Left lobe of liver (tissue), 2 donors: ENCODE data around the gene HOXA4. TPM values are rescaled to one million over a fixed set of nuclear protein-coding genes. Genes with fewer than 3 reads are reported as not detected.

Experiments
- ATAC-seq: fragments of 200-7000 bp; cut with Tn5 transposase; one replicate; pipeline ENCODE4 v1.9.1; 2020; ENCODE audit warnings: mild to moderate bottlenecking, moderate library complexity
- DNase-seq: peaks from one replicate; pipeline ENCODE4 v3.0.0-alpha.2; 2020; ENCODE audit warnings: low spot score
- total RNA-seq: library from RNA; stranded (reverse); gene quantifications from one replicate; pipeline ENCODE4 v1.2.1, GENCODE V29; 2021
- donor health status: DM: no; HTN: no; CAD: no; lungs with moderate emphysema.
- donor health status: DM: no; HTN: yes; CAD: no.

Gene HOXA4
- total RNA-seq, 1 donor from 2014 or later: 0.43 TPM

GRCh38 chr7:27158436-27159265, 28.1 kb upstream of the HOXA4 start:
- DNase-seq (no peak), ATAC-seq (no peak)

- ATAC-seq (no peak), DNase-seq (no peak)
Observed at GRCh38 chr7:27157702-27158431, 27.3 kb upstream of the HOXA4 start.

GRCh38 chr7:27156916-27157701, 26.6 kb upstream of the HOXA4 start:
- DNase-seq (no peak), ATAC-seq (no peak)

- ATAC-seq (no peak), DNase-seq (no peak)
Observed at GRCh38 chr7:27156508-27156898, 25.9 kb upstream of the HOXA4 start, which contains the start of gene HOXA7. TSS of gene HOXA7 (minus strand) at chr7:27156675. CDS start at chr7:27156545, 130 bp downstream.

GRCh38 chr7:27155816-27156507, 25.4 kb upstream of the HOXA4 start:
- ATAC-seq (no peak), DNase-seq (no peak)

GRCh38 chr7:27154901-27155815, 24.6 kb upstream of the HOXA4 start:
- ATAC-seq (no peak), DNase-seq (no peak)

GRCh38 chr7:27154369-27154768, 23.8 kb upstream of the HOXA4 start:
- no peak for DNase-seq
- ATAC-seq: no peak

- ATAC-seq (no peak), DNase-seq (no peak)
Observed at GRCh38 chr7:27153526-27153925, 23.0 kb upstream of the HOXA4 start.

GRCh38 chr7:27152816-27153442, 22.4 kb upstream of the HOXA4 start:
- DNase-seq (no peak), ATAC-seq (no peak)

- no peak for DNase-seq
- no peak for ATAC-seq
Observed at GRCh38 chr7:27151931-27152815, 21.6 kb upstream of the HOXA4 start, which contains the start of gene HOXA3. TSS of gene HOXA3 (minus strand) at chr7:27152583. CDS start at chr7:27110640, 41,943 bp downstream.

- ATAC-seq: no peak
- peak; percentile 33 for DNase-seq
Observed at GRCh38 chr7:27151341-27151930, 20.9 kb upstream of the HOXA4 start.

GRCh38 chr7:27150568-27151340, 20.2 kb upstream of the HOXA4 start:
- DNase-seq: peak; percentile 64
- ATAC-seq: peak; percentile 90

- peak; percentile 15 for ATAC-seq
- DNase-seq: no peak
Observed at GRCh38 chr7:27149842-27150567, 19.4 kb upstream of the HOXA4 start.

GRCh38 chr7:27148756-27149641, 18.4 kb upstream of the HOXA4 start:
- ATAC-seq (no peak), DNase-seq (peak; percentile 39)
